CD14-positive monocyte (primary cell): ENCODE results near the gene RAPGEF1. TPM values are rescaled to one million over a fixed set of nuclear protein-coding genes. Genes with fewer than 3 reads are reported as not detected.

Experiments
- DNase-seq, 3 donors: peaks; one replicate each; pipeline ENCODE4 v3.0.0-alpha.2; 2011 to 2022
- H2AFZ ChIP-seq: 2 replicates; pipeline ENCODE4 v1.6.0; 2012; ENCODE audit warnings: mild to moderate bottlenecking, low read depth, low read length, inconsistent platforms; ENCODE audit not compliant: insufficient read depth, poor library complexity, severe bottlenecking
- H3K27ac ChIP-seq, 2 donors: 1 replicate in 1 of 2; 2 replicates in 1 of 2; pipeline ENCODE4 v1.5.1; 2012 to 2013; ENCODE audit warnings: low read length in 2 of 2, control low read depth in 1 of 2, inconsistent platforms in 1 of 2, low read depth in 1 of 2, mild to moderate bottlenecking in 1 of 2
- H3K27me3 ChIP-seq, 2 donors: one replicate each; pipeline versions ENCODE4 v1.6.0 to v1.6.1; 2011 to 2013; ENCODE audit warnings: low read length in 2 of 2; ENCODE audit not compliant: control insufficient read depth in 2 of 2, insufficient read depth in 2 of 2
- H3K36me3 ChIP-seq, 2 donors: replicated peaks in 1 of 2; 1 replicate in 1 of 2; 2 replicates in 1 of 2; pipeline versions ENCODE4 v1.5.1 to v1.6.1; 2012 to 2013; ENCODE audit warnings: low read length in 2 of 2, control low read depth in 1 of 2, inconsistent platforms in 1 of 2, mild to moderate bottlenecking in 1 of 2; ENCODE audit not compliant: insufficient read depth in 2 of 2, control insufficient read depth in 1 of 2
- H3K4me1 ChIP-seq, 2 donors: 1 replicate in 1 of 2; 2 replicates in 1 of 2; pipeline versions ENCODE4 v1.5.1 to v1.6.1; 2012 to 2013; ENCODE audit warnings: low read length in 2 of 2, control low read depth in 1 of 2, inconsistent platforms in 1 of 2, mild to moderate bottlenecking in 1 of 2, moderate library complexity in 1 of 2; ENCODE audit not compliant: insufficient read depth in 2 of 2, control insufficient read depth in 1 of 2
- H3K4me2 ChIP-seq: replicated peaks from 2 replicates; pipeline ENCODE3; 2012; ENCODE audit warnings: low read length, moderate library complexity, mild to moderate bottlenecking; ENCODE audit not compliant: poor library complexity, severe bottlenecking; ENCODE audit errors: extremely low read depth
- H3K4me3 ChIP-seq, 3 experiments: fragments of 200-600 bp in 1 of 3; sonication (generic) in 1 of 3; replicated peaks in 1 of 3; 1 replicate in 2 of 3; 2 replicates in 1 of 3; pipeline ENCODE4 v1.5.1; 2011 to 2013; ENCODE audit warnings: low read length in 3 of 3, mild to moderate bottlenecking in 3 of 3, control low read depth in 2 of 3, low read depth in 2 of 3, inconsistent platforms in 1 of 3, moderate library complexity in 1 of 3
- H3K79me2 ChIP-seq: 2 replicates; pipeline ENCODE4 v1.6.0; 2012; ENCODE audit warnings: mild to moderate bottlenecking, control low read depth, inconsistent platforms, low read length, moderate library complexity; ENCODE audit not compliant: insufficient read depth
- H3K9ac ChIP-seq: 2 replicates; pipeline ENCODE4 v1.6.0; 2017; ENCODE audit warnings: low read length, mild to moderate bottlenecking; ENCODE audit not compliant: insufficient read depth, poor library complexity, severe bottlenecking
- H3K9me3 ChIP-seq, 2 donors: replicated peaks in 1 of 2; 1 replicate in 1 of 2; 2 replicates in 1 of 2; pipeline versions ENCODE4 v1.5.1 to v1.6.1; 2012 to 2013; ENCODE audit warnings: low read length in 2 of 2, control low read depth in 1 of 2; ENCODE audit not compliant: control insufficient read depth in 1 of 2, insufficient read depth in 1 of 2
- H4K20me1 ChIP-seq: 2 replicates; pipeline ENCODE4 v1.6.0; 2012; ENCODE audit warnings: mild to moderate bottlenecking, low read length, control low read depth, moderate library complexity; ENCODE audit not compliant: insufficient read depth
- H3K27ac Mint-ChIP-seq, 7 donors: one replicate each; pipeline ENCODE4 v1.8.0; 2020; ENCODE audit warnings: mild to moderate bottlenecking in 7 of 7, mixed read lengths in 7 of 7, moderate library complexity in 6 of 7, inconsistent platforms in 2 of 7
- H3K27me3 Mint-ChIP-seq, 3 donors: one replicate each; pipeline ENCODE4 v1.8.0; 2021 to 2022; ENCODE audit warnings: low read depth in 3 of 3, mild to moderate bottlenecking in 3 of 3, mixed read lengths in 3 of 3, moderate library complexity in 3 of 3, inconsistent platforms in 1 of 3
- H3K36me3 Mint-ChIP-seq, 2 donors: one replicate each; pipeline ENCODE4 v1.8.0; 2020; ENCODE audit warnings: mixed read lengths in 2 of 2, inconsistent platforms in 1 of 2, mild to moderate bottlenecking in 1 of 2
- H3K4me1 Mint-ChIP-seq: one replicate; pipeline ENCODE4 v1.8.0; 2020; ENCODE audit warnings: mild to moderate bottlenecking, mixed read lengths
- H3K4me3 Mint-ChIP-seq, 2 donors: one replicate each; pipeline ENCODE4 v1.8.0; 2020; ENCODE audit warnings: mild to moderate bottlenecking in 2 of 2, mixed read lengths in 2 of 2, moderate library complexity in 1 of 2
- H3K9me3 Mint-ChIP-seq, 7 donors: one replicate each; pipeline ENCODE4 v1.8.0; 2020 to 2022; ENCODE audit warnings: mixed read lengths in 7 of 7, mild to moderate bottlenecking in 6 of 7, moderate library complexity in 6 of 7, inconsistent platforms in 2 of 7
- WGBS: methylation state at CpG from one replicate; pipeline ENCODE4 v1.1.5; 2013; ENCODE audit warnings: missing lambda C conversion rate; ENCODE audit not compliant: insufficient coverage; 5-methylcytosine and 5-hydroxymethylcytosine counted together
- intact Hi-C, 2 donors: fragments of 100-400 bp; cut with micrococcal nuclease; formaldehyde crosslinking; loops; one replicate each; pipeline versions ENCODE4 v1.15.0 to v1.15.1; 2023
- polyA plus RNA-seq, 3 donors: library from polyadenylated mRNA; depleted of rRNA in 1 of 3; unstranded in 2 of 3; stranded (reverse) in 1 of 3; fragments of 300-500 nt in 2 of 3; fragments of >200 nt in 1 of 3; fragmentation: Illumina TruSeq in 2 of 3; gene quantifications; 1 replicate in 2 of 3; 2 replicates in 1 of 3; pipeline ENCODE4 v1.2.3, GENCODE V29; 2012 to 2021
- TF ChIP-seq, protein P1 (sequence below): fragments of 200-600 bp; IDR thresholded peaks from one replicate; pipeline ENCODE4 v1.8.0; 2022; ENCODE audit warnings: antibody characterized with exemption, mild to moderate bottlenecking

Gene RAPGEF1
- polyA plus RNA-seq, 3 donors: 1.7 to 71.7 (median 3.0) TPM

GRCh38 chr9:131645078-131645776 is 94.6 kb downstream of the RAPGEF1 start:
- H3K27me3 Mint-ChIP-seq: peaks cover 0 to 2% (median 0%) of the 10 kb centered on the region in 3 donors
- Histone ChIP-seq H3K4me2 (no peak overlapping the region), H3K27me3 (no peaks in the 10 kb centered on the region), H3K27ac (peak overlapping the region; percentile 24 to 67), H3K9ac (no peak overlapping the region), H3K4me3 (no peak overlapping the region), H4K20me1 (peaks cover 6% of the 10 kb centered on the region), H3K79me2 (peaks cover 63% of the 10 kb centered on the region), H2AFZ (no peak overlapping the region), H3K36me3 (peaks cover 40 to 88% of the 10 kb centered on the region in 2 donors), H3K9me3 (no peaks in the 10 kb centered on the region), H3K4me1 (peaks cover 26 to 30% of the 10 kb centered on the region in 2 donors)
- intact Hi-C loops: loop anchor here in 1 of 2 donors (5.0 kb wide), 1 partner anchor 48 kb away; no protein-coding TSS in a partner anchor
- TF ChIP-seq, protein P1, sequence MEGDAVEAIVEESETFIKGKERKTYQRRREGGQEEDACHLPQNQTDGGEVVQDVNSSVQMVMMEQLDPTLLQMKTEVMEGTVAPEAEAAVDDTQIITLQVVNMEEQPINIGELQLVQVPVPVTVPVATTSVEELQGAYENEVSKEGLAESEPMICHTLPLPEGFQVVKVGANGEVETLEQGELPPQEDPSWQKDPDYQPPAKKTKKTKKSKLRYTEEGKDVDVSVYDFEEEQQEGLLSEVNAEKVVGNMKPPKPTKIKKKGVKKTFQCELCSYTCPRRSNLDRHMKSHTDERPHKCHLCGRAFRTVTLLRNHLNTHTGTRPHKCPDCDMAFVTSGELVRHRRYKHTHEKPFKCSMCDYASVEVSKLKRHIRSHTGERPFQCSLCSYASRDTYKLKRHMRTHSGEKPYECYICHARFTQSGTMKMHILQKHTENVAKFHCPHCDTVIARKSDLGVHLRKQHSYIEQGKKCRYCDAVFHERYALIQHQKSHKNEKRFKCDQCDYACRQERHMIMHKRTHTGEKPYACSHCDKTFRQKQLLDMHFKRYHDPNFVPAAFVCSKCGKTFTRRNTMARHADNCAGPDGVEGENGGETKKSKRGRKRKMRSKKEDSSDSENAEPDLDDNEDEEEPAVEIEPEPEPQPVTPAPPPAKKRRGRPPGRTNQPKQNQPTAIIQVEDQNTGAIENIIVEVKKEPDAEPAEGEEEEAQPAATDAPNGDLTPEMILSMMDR: no peak
- WGBS: 93% methylated on average over 12 of the region's 13 CpGs
- peaks cover 35% of the 10 kb centered on the region for H3K4me1 Mint-ChIP-seq
- H3K4me3 Mint-ChIP-seq: no peak overlapping the region
- peak overlapping the region; percentile 18 to 89 (median 65) for H3K27ac Mint-ChIP-seq
- peak; percentile 61 to 68 (median 67) for DNase-seq
- peaks cover 83 to 84% of the 10 kb centered on the region in 2 donors for H3K36me3 Mint-ChIP-seq
- H3K9me3 Mint-ChIP-seq: peaks cover 0 to 1% (median 0%) of the 10 kb centered on the region in 7 donors

GRCh38 chr9:131642496-131643083 is 97.3 kb downstream of the RAPGEF1 start:
- Histone ChIP-seq H3K36me3 (peaks cover 57 to 95% of the 10 kb centered on the region in 2 donors), H3K9ac (no peak overlapping the region), H3K4me1 (peaks cover 17 to 20% of the 10 kb centered on the region in 2 donors), H3K4me2 (no peak overlapping the region), H3K4me3 (no peak overlapping the region), H2AFZ (no peak overlapping the region), H3K79me2 (peaks cover 43% of the 10 kb centered on the region), H3K27ac (peak overlapping the region in 1 of 2 donors; percentile 28), H3K27me3 (no peaks in the 10 kb centered on the region), H4K20me1 (peaks cover 6% of the 10 kb centered on the region), H3K9me3 (no peaks in the 10 kb centered on the region)
- intact Hi-C loops: no loop called here
- DNase-seq: no peak
- 93% methylated on average over 11 of the region's 13 CpGs for WGBS
- TF ChIP-seq, protein P1: no peak
- Mint-ChIP-seq H3K27me3 (peaks cover 0 to 2% (median 0%) of the 10 kb centered on the region in 3 donors), H3K4me3 (no peak overlapping the region), H3K4me1 (peaks cover 28% of the 10 kb centered on the region), H3K9me3 (peaks cover 0 to 1% (median 0%) of the 10 kb centered on the region in 7 donors), H3K36me3 (peaks cover 91 to 92% of the 10 kb centered on the region in 2 donors), H3K27ac (peak overlapping the region in 5 of 7 donors; percentile 2 to 81 (median 64))
